SU-DHL-6 (cell line): ENCODE measurements around the gene TRPM3.

Experiments
- H2AFZ ChIP-seq: fragments of 200-600 bp; sonication (generic); 2 replicates; pipeline ENCODE4 v1.6.1; 2014; ENCODE audit warnings: low read depth, mild to moderate bottlenecking, moderate library complexity, mixed read lengths, antibody characterized with exemption, low read length; ENCODE audit not compliant: severe bottlenecking
- H3F3A ChIP-seq: fragments of 200-600 bp; shearing (Covaris generic); 2 replicates; pipeline ENCODE4 v1.6.0; 2016; ENCODE audit warnings: antibody characterized with exemption, mild to moderate bottlenecking; ENCODE audit not compliant: insufficient read depth
- H3K27ac ChIP-seq: fragments of 200-600 bp; sonication (generic); 2 replicates; pipeline ENCODE4 v1.5.1; 2016; ENCODE audit warnings: low read depth, mild to moderate bottlenecking, low read length, moderate library complexity, mixed read lengths
- H3K27me3 ChIP-seq: fragments of 200-600 bp; sonication (generic), shearing (Covaris generic); 2 replicates; pipeline ENCODE4 v1.6.0; 2014; ENCODE audit warnings: mild to moderate bottlenecking, low read length
- H3K36me3 ChIP-seq: fragments of 200-600 bp; sonication (generic); 2 replicates; pipeline ENCODE4 v1.6.1; 2014; ENCODE audit warnings: mild to moderate bottlenecking, low read length, mixed read lengths
- H3K4me2 ChIP-seq: fragments of 300-600, 200-600 bp; shearing (Covaris generic), sonication (generic); 2 replicates; pipeline ENCODE4 v1.6.0; 2014; ENCODE audit warnings: low read length, low read depth, mild to moderate bottlenecking; ENCODE audit not compliant: poor library complexity, severe bottlenecking
- H3K4me3 ChIP-seq: fragments of 200-600 bp; sonication (generic); 2 replicates; pipeline ENCODE4 v1.5.1; 2014; ENCODE audit warnings: antibody characterized with exemption, low read length, mild to moderate bottlenecking, mixed read lengths; ENCODE audit not compliant: insufficient read depth, poor library complexity, severe bottlenecking
- H3K79me2 ChIP-seq: fragments of 200-600 bp; sonication (generic); 2 replicates; pipeline ENCODE4 v1.6.1; 2014; ENCODE audit warnings: mild to moderate bottlenecking, low read length, moderate library complexity; ENCODE audit not compliant: insufficient read depth
- H3K9ac ChIP-seq: fragments of 200-600 bp; sonication (generic); 2 replicates; pipeline ENCODE4 v1.7.0; 2014; ENCODE audit warnings: mild to moderate bottlenecking, low read length
- H3K9me2 ChIP-seq: fragments of 200-600 bp; sonication (generic); replicated peaks from 2 replicates; pipeline ENCODE4 v1.6.1; 2014; ENCODE audit warnings: low read length; ENCODE audit not compliant: insufficient read depth
- H3K9me3 ChIP-seq: fragments of 200-600 bp; sonication (generic); 2 replicates; pipeline ENCODE4 v1.6.1; 2014; ENCODE audit warnings: low read length, mixed read lengths; ENCODE audit not compliant: insufficient read depth
- H4K20me1 ChIP-seq: fragments of 200-600 bp; sonication (generic); 2 replicates; pipeline ENCODE4 v1.6.1; 2014; ENCODE audit warnings: low read depth, mild to moderate bottlenecking, antibody characterized with exemption, low read length, moderate library complexity, mixed read lengths
- EZH2phosphoT487 ChIP-seq: fragments of 200-600 bp; sonication (generic), shearing (Covaris generic); conservative IDR thresholded peaks from 2 replicates; pipeline ENCODE4 v1.6.1; 2018; ENCODE audit warnings: mild to moderate bottlenecking, antibody characterized with exemption, low read length, moderate library complexity, mixed read lengths
- TF ChIP-seq, protein P1 (sequence below): fragments of 200-600 bp; sonication (generic); IDR thresholded peaks from one replicate; pipeline ENCODE4 v1.5.1; 2017; ENCODE audit warnings: antibody characterized with exemption, mild to moderate bottlenecking, low read length, moderate library complexity; ENCODE audit not compliant: insufficient read depth, poor library complexity, severe bottlenecking

The TRPM3 gene

GRCh38 chr9:70589571-70590314 is 531.7 kb downstream of the TRPM3 start:
- Histone ChIP-seq H3K9me3 (no peaks in the 10 kb centered on the region), H3K27ac (no peak overlapping the region), H3K79me2 (no peaks in the 10 kb centered on the region), H3K36me3 (no peaks in the 10 kb centered on the region), H3K4me2 (no peak overlapping the region), H3K9ac (no peak overlapping the region), H4K20me1 (no peaks in the 10 kb centered on the region), H3K9me2 (no peaks in the 10 kb centered on the region), H3F3A (no peaks in the 10 kb centered on the region), H2AFZ (no peak overlapping the region), H3K4me3 (no peak overlapping the region), H3K27me3 (no peaks in the 10 kb centered on the region)
- no peak for TF ChIP-seq EZH2phosphoT487
- TF ChIP-seq, protein P1, sequence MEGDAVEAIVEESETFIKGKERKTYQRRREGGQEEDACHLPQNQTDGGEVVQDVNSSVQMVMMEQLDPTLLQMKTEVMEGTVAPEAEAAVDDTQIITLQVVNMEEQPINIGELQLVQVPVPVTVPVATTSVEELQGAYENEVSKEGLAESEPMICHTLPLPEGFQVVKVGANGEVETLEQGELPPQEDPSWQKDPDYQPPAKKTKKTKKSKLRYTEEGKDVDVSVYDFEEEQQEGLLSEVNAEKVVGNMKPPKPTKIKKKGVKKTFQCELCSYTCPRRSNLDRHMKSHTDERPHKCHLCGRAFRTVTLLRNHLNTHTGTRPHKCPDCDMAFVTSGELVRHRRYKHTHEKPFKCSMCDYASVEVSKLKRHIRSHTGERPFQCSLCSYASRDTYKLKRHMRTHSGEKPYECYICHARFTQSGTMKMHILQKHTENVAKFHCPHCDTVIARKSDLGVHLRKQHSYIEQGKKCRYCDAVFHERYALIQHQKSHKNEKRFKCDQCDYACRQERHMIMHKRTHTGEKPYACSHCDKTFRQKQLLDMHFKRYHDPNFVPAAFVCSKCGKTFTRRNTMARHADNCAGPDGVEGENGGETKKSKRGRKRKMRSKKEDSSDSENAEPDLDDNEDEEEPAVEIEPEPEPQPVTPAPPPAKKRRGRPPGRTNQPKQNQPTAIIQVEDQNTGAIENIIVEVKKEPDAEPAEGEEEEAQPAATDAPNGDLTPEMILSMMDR: no peak

DNA sequence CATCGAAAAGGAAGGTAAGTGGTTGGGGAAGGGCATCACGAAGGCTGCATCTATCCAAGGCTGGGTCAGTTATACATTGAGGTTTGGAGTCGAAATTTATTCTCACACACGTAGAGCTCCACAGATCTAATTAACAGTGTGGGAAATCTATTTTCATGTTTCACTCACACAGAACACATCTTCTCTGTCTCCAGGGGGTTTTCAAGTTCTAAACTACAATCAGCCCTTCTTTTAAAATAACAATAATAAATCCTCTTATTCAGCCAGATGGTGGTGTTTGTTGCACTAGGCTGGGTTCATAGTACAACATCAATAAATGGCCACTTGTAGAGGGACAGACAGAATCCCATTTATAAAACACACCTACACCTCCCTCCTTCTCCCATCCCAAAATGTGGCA is 532.4 kb downstream of the TRPM3 start:
- Histone ChIP-seq H3K4me2 (no peak overlapping the region), H3K27me3 (no peaks in the 10 kb centered on the region), H2AFZ (no peak overlapping the region), H3K9me3 (no peaks in the 10 kb centered on the region), H3K79me2 (no peaks in the 10 kb centered on the region), H3K9me2 (no peaks in the 10 kb centered on the region), H4K20me1 (no peaks in the 10 kb centered on the region), H3K36me3 (no peaks in the 10 kb centered on the region), H3K4me3 (no peak overlapping the region), H3K27ac (no peak overlapping the region), H3F3A (no peaks in the 10 kb centered on the region), H3K9ac (no peak overlapping the region)
- TF ChIP-seq EZH2phosphoT487: no peak
- TF ChIP-seq, protein P1: no peak

- no peaks in the 10 kb centered on the region for H3K27me3 ChIP-seq
- H3K9me3 ChIP-seq: no peaks in the 10 kb centered on the region
- no peak overlapping the region for H3K9ac ChIP-seq
- no peak overlapping the region for H2AFZ ChIP-seq
- H3K79me2 ChIP-seq: no peaks in the 10 kb centered on the region
- no peaks in the 10 kb centered on the region for H3K36me3 ChIP-seq
- no peak overlapping the region for H3K4me3 ChIP-seq
- TF ChIP-seq EZH2phosphoT487: no peak
- TF ChIP-seq, protein P1: no peak
- H3K9me2 ChIP-seq: no peaks in the 10 kb centered on the region
- no peaks in the 10 kb centered on the region for H3F3A ChIP-seq
- no peaks in the 10 kb centered on the region for H4K20me1 ChIP-seq
- no peak overlapping the region for H3K27ac ChIP-seq
- H3K4me2 ChIP-seq: no peak overlapping the region
Observed at GRCh38 chr9:70588381-70588780, 533.0 kb downstream of the TRPM3 start.
